Measurements from ENCODE around the gene PTK7. TPM values are rescaled to one million over a fixed set of nuclear protein-coding genes. Genes with fewer than 3 reads are reported as not detected.

Gene PTK7
- total and polyA plus RNA-seq, 2 donors (not counting 3 experiments of a cell fraction or from before 2014, with no cell fraction given) = 41.9 to 65.6 TPM

DNA sequence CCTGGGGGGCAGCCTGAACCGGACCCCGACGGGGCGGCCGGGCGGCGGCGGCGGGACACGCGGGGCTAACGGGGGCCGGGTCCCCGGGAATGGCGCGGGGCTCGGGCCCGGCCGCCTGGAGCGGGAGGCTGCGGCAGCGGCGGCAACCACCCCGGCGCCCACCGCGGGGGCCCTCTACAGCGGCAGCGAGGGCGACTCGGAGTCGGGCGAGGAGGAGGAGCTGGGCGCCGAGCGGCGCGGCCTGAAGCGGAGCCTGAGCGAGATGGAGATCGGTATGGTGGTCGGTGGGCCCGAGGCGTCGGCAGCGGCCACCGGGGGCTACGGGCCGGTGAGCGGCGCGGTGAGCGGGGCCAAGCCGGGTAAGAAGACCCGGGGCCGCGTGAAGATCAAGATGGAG lies 95.6 kb downstream of the PTK7 start:
- peak overlapping the region; percentile 56 for H2AFZ ChIP-seq (ENCODE audit: low read depth, low read length)
- no peaks in the 10 kb centered on the region for H3K9me3 ChIP-seq (replicated peaks; ENCODE audit: control insufficient read depth, insufficient read depth, low read length)
- no peaks in the 10 kb centered on the region for H3K9me1 ChIP-seq (replicated peaks; ENCODE audit: control insufficient read depth, extremely low read depth, insufficient read depth, low read length)
- H3K4me2 ChIP-seq (ENCODE audit: insufficient read depth, low read length) = no peak overlapping the region
- CTCF ChIA-PET = interaction anchor here (0.9 to 3.6 kb wide), 4 partner anchors 28 to 82 kb away, joined by 3 to 17 read pairs (median 4); partner anchors contain the start of gene DNPH1
- H3K36me3 ChIP-seq (ENCODE audit: control insufficient read depth in 2 of 2, extremely low read depth in 1 of 2, insufficient read depth in 2 of 2, low read length in 2 of 2) = peaks cover 6 to 14% of the 10 kb centered on the region in 2 experiments
- DNase-seq (ENCODE audit: low read depth, low spot score) (no peak), FAIRE-seq (no peak)
- no TSS peak for BruUV-seq (replicated peaks)
- peak overlapping the region; percentile 7 to 90 (median 58) for H3K4me3 ChIP-seq (replicated peaks in 1 of 3; ENCODE audit: insufficient read depth in 1 of 3, low read depth in 1 of 3, low read length in 3 of 3)
- POLR2A ChIA-PET = interaction anchor here (0.6 kb wide), 1 partner anchor 304 kb away, joined by 4 read pairs; no protein-coding TSS in a partner anchor
- H3K27me3 ChIP-seq (ENCODE audit: control insufficient read depth in 2 of 2, insufficient read depth in 2 of 2, low read length in 2 of 2) = no peaks in the 10 kb centered on the region
- intact Hi-C loops (cut with micrococcal nuclease) (loop anchor here (1.0 to 5.0 kb wide), 5 partner anchors 11 to 242 kb away; partner anchors contain the start of genes CNPY3, CUL9, KLC4 and MRPL2), dilution Hi-C loops (cut with MboI; ENCODE audit: extremely low pct_ligation_motif_present, low sequenced_read_pairs) (no loop called here)
- TF ChIP-seq POLR2AphosphoS5 (IDR thresholded peaks at IDR 0.05; ENCODE audit: insufficient read depth, low read depth, low read length) (no peak), FOS (IDR thresholded peaks at IDR 0.05; ENCODE audit: borderline replicate concordance, insufficient read depth, low read length) (no peak), JUN (IDR thresholded peaks at IDR 0.05; ENCODE audit: borderline replicate concordance, insufficient read depth, insufficient read length, low read depth) (no peak), POLR2A (IDR thresholded peaks at IDR 0.05; ENCODE audit: low read depth, low read length) (no peak), MYC (IDR thresholded peaks at IDR 0.05; ENCODE audit: low read depth, low read length) (no peak), EZH2 (IDR thresholded peaks at IDR 0.05; ENCODE audit: borderline replicate concordance, low read depth, low read length, severe bottlenecking) (no peak), GATA2 (IDR thresholded peaks at IDR 0.05; ENCODE audit: insufficient read depth, insufficient read length, low read depth, low read length) (no peak)
- TF ChIP-seq, protein P1, sequence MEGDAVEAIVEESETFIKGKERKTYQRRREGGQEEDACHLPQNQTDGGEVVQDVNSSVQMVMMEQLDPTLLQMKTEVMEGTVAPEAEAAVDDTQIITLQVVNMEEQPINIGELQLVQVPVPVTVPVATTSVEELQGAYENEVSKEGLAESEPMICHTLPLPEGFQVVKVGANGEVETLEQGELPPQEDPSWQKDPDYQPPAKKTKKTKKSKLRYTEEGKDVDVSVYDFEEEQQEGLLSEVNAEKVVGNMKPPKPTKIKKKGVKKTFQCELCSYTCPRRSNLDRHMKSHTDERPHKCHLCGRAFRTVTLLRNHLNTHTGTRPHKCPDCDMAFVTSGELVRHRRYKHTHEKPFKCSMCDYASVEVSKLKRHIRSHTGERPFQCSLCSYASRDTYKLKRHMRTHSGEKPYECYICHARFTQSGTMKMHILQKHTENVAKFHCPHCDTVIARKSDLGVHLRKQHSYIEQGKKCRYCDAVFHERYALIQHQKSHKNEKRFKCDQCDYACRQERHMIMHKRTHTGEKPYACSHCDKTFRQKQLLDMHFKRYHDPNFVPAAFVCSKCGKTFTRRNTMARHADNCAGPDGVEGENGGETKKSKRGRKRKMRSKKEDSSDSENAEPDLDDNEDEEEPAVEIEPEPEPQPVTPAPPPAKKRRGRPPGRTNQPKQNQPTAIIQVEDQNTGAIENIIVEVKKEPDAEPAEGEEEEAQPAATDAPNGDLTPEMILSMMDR (IDR thresholded peaks at IDR 0.05; ENCODE audit: extremely low read depth in 1 of 2, insufficient read depth in 1 of 2, low read depth in 1 of 2, low read length in 2 of 2) = no peak
- TF ChIP-seq, protein P2, sequence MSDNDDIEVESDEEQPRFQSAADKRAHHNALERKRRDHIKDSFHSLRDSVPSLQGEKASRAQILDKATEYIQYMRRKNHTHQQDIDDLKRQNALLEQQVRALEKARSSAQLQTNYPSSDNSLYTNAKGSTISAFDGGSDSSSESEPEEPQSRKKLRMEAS (IDR thresholded peaks at IDR 0.05; ENCODE audit: insufficient read depth, insufficient read length) = no peak
- peaks cover 25% of the 10 kb centered on the region for H3K4me1 ChIP-seq (ENCODE audit: control insufficient read depth, extremely low read depth, insufficient read depth, low read length)
- peaks cover 2% of the 10 kb centered on the region for H4K20me1 ChIP-seq (replicated peaks; ENCODE audit: control insufficient read depth, extremely low read depth, insufficient read depth, low read length)
- peak overlapping the region; percentile 73 for H3K9ac ChIP-seq (replicated peaks; ENCODE audit: extremely low read depth, insufficient read depth, low read length)
- H3K27ac ChIP-seq (ENCODE audit: insufficient read depth, low read depth, low read length) = peak overlapping the region; percentile 48
- H3K79me2 ChIP-seq (ENCODE audit: control insufficient read depth, insufficient read depth, low read length) = peaks cover 40% of the 10 kb centered on the region
